ENCODE measurements around the gene PRKD1. TPM values are rescaled to one million over a fixed set of nuclear protein-coding genes. Genes with fewer than 3 reads are reported as not detected.

Gene PRKD1
- total RNA-seq, 1 donor from 2014 or later = 0.54 TPM

DNA sequence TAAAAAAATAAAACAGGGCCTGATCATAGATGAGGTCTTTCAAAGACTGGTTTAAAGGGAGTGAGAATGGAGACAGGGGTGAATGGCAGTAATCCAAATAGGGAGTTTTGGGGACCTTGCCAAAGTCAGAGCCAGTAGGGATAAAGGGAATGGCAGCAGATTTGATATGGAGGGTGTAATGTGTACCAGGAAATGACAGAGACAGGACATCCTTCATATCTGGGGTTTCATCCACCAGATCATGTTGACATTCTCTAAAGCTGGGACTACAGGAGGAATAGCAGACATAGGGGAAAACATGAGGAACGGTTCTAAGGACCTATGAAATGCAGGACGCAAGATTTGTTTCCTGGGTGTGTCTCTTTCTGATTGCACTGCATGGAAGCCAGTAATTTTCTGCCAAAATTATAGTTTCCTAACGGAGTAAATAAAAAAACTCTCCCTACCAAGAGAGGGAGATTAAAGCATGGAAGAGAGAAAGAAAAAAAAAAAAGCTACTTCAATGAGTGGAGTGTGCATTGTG, 169.9 kb downstream of the PRKD1 start:
- H3K4me1 Mint-ChIP-seq (ENCODE audit: low read depth, unreplicated experiment) = no peaks in the 10 kb centered on the region
- no peak overlapping the region for H3K27ac Mint-ChIP-seq (ENCODE audit: unreplicated experiment)
- TF ChIP-seq, protein P1, sequence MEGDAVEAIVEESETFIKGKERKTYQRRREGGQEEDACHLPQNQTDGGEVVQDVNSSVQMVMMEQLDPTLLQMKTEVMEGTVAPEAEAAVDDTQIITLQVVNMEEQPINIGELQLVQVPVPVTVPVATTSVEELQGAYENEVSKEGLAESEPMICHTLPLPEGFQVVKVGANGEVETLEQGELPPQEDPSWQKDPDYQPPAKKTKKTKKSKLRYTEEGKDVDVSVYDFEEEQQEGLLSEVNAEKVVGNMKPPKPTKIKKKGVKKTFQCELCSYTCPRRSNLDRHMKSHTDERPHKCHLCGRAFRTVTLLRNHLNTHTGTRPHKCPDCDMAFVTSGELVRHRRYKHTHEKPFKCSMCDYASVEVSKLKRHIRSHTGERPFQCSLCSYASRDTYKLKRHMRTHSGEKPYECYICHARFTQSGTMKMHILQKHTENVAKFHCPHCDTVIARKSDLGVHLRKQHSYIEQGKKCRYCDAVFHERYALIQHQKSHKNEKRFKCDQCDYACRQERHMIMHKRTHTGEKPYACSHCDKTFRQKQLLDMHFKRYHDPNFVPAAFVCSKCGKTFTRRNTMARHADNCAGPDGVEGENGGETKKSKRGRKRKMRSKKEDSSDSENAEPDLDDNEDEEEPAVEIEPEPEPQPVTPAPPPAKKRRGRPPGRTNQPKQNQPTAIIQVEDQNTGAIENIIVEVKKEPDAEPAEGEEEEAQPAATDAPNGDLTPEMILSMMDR (IDR thresholded peaks at IDR 0.05; ENCODE audit: partially characterized antibody, unreplicated experiment) = no peak
- no peaks in the 10 kb centered on the region for H3K27me3 Mint-ChIP-seq (ENCODE audit: unreplicated experiment)
- no peaks in the 10 kb centered on the region for H3K36me3 Mint-ChIP-seq (ENCODE audit: unreplicated experiment)
- no peaks in the 10 kb centered on the region for H3K9me3 Mint-ChIP-seq (ENCODE audit: unreplicated experiment)
- DNase-seq = no peak
- H3K4me3 Mint-ChIP-seq (ENCODE audit: unreplicated experiment) = no peak overlapping the region

GRCh38 chr14:29757188-29757680, 170.4 kb downstream of the PRKD1 start:
- H3K4me1 Mint-ChIP-seq (ENCODE audit: low read depth, unreplicated experiment) = no peaks in the 10 kb centered on the region
- DNase-seq = no peak
- TF ChIP-seq, protein P1 (IDR thresholded peaks at IDR 0.05; ENCODE audit: partially characterized antibody, unreplicated experiment) = no peak
- no peak overlapping the region for H3K27ac Mint-ChIP-seq (ENCODE audit: unreplicated experiment)
- H3K27me3 Mint-ChIP-seq (ENCODE audit: unreplicated experiment) = no peaks in the 10 kb centered on the region
- H3K9me3 Mint-ChIP-seq (ENCODE audit: unreplicated experiment) = no peaks in the 10 kb centered on the region
- no peak overlapping the region for H3K4me3 Mint-ChIP-seq (ENCODE audit: unreplicated experiment)
- no peaks in the 10 kb centered on the region for H3K36me3 Mint-ChIP-seq (ENCODE audit: unreplicated experiment)

- Mint-ChIP-seq H3K36me3 (ENCODE audit: unreplicated experiment) (no peaks in the 10 kb centered on the region), H3K27ac (ENCODE audit: unreplicated experiment) (no peak overlapping the region), H3K4me3 (ENCODE audit: unreplicated experiment) (no peak overlapping the region), H3K4me1 (ENCODE audit: low read depth, unreplicated experiment) (no peaks in the 10 kb centered on the region), H3K9me3 (ENCODE audit: unreplicated experiment) (no peaks in the 10 kb centered on the region), H3K27me3 (ENCODE audit: unreplicated experiment) (no peaks in the 10 kb centered on the region)
- no peak for DNase-seq
- TF ChIP-seq, protein P1 (IDR thresholded peaks at IDR 0.05; ENCODE audit: partially characterized antibody, unreplicated experiment) = no peak
Measured at GRCh38 chr14:29756019-29756385, 171.6 kb downstream of the PRKD1 start.

GRCh38 chr14:29755311-29756018, 172.2 kb downstream of the PRKD1 start:
- TF ChIP-seq, protein P1 (IDR thresholded peaks at IDR 0.05; ENCODE audit: partially characterized antibody, unreplicated experiment) = no peak
- Mint-ChIP-seq H3K4me1 (ENCODE audit: low read depth, unreplicated experiment) (no peaks in the 10 kb centered on the region), H3K4me3 (ENCODE audit: unreplicated experiment) (no peak overlapping the region), H3K36me3 (ENCODE audit: unreplicated experiment) (no peaks in the 10 kb centered on the region), H3K9me3 (ENCODE audit: unreplicated experiment) (no peaks in the 10 kb centered on the region), H3K27ac (ENCODE audit: unreplicated experiment) (no peak overlapping the region), H3K27me3 (ENCODE audit: unreplicated experiment) (no peaks in the 10 kb centered on the region)
- DNase-seq = no peak

DNA sequence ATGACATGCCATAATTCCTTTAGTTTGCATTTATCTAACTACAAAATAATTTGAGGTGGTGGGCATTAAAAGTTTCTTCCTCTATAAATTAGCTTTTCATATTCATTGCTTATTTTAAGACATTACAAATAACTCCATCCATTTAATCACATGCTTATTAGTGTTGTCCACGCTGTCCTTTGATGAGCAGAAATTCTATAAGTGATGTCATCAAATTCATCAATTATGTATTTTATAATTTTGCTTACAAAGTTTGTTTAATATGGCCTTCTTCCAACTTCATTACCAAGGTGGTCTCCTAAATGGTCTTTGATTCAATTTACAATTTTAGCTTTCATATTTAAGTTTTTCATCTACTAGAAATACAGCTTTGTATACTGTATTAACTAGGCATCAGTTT, 173.5 kb downstream of the PRKD1 start:
- no peaks in the 10 kb centered on the region for H3K4me1 Mint-ChIP-seq (ENCODE audit: low read depth, unreplicated experiment)
- no peak for DNase-seq
- H3K4me3 Mint-ChIP-seq (ENCODE audit: unreplicated experiment) = no peak overlapping the region
- H3K36me3 Mint-ChIP-seq (ENCODE audit: unreplicated experiment) = no peaks in the 10 kb centered on the region
- H3K27ac Mint-ChIP-seq (ENCODE audit: unreplicated experiment) = no peak overlapping the region
- TF ChIP-seq, protein P1 (IDR thresholded peaks at IDR 0.05; ENCODE audit: partially characterized antibody, unreplicated experiment) = no peak
- H3K27me3 Mint-ChIP-seq (ENCODE audit: unreplicated experiment) = no peaks in the 10 kb centered on the region
- no peaks in the 10 kb centered on the region for H3K9me3 Mint-ChIP-seq (ENCODE audit: unreplicated experiment)

All from glutamatergic neuron (in vitro differentiated cells).